Measurements from ENCODE around the gene MTRFR.

- TF ChIP-seq CTCF (conservative IDR thresholded peaks at IDR 0.05; ENCODE audit: low read length) = no peak
- no peak for TF ChIP-seq EZH2phosphoT487 (IDR thresholded peaks at IDR 0.05; ENCODE audit: borderline replicate concordance)
These were observed 33.5 kb downstream of the MTRFR start for GRCh38 chr12:123266679-123267277.
